GM23338 (cell line): ENCODE data around the gene RSPH4A. TPM values are rescaled to one million over a fixed set of nuclear protein-coding genes. Genes with fewer than 3 reads are reported as not detected.

ENCODE experiments used
- ATAC-seq: fragments of 200-7000 bp; cut with Tn5 transposase; 3 replicates; pipeline ENCODE4 v1.9.1; 2020
- DNase-seq: peaks from one replicate; pipeline ENCODE4 v3.0.0-alpha.2; 2015; ENCODE audit warnings: low spot score
- H2AFZ ChIP-seq: fragments of 200-600 bp; sonication (generic); 2 replicates; pipeline ENCODE4 v1.8.0; 2016; ENCODE audit warnings: antibody characterized with exemption, mild to moderate bottlenecking, moderate library complexity
- H3F3A ChIP-seq: fragments of 200-600 bp; sonication (generic); replicated peaks from 2 replicates; pipeline ENCODE4 v1.8.0; 2017; ENCODE audit warnings: antibody characterized with exemption, mixed run types, low read depth
- H3K27ac ChIP-seq: fragments of 200-600 bp; sonication (generic); 2 replicates; pipeline ENCODE4 v1.6.1; 2016; ENCODE audit warnings: low read depth
- H3K27me3 ChIP-seq: fragments of 200-600 bp; sonication (generic); 2 replicates; pipeline ENCODE4 v1.8.0; 2016; ENCODE audit warnings: mild to moderate bottlenecking, mixed run types, moderate library complexity; ENCODE audit not compliant: insufficient read depth
- H3K36me3 ChIP-seq: fragments of 200-600 bp; sonication (generic); 2 replicates; pipeline ENCODE4 v1.8.0; 2016; ENCODE audit warnings: mild to moderate bottlenecking; ENCODE audit not compliant: insufficient read depth
- H3K4me1 ChIP-seq: fragments of 200-600 bp; sonication (generic); 2 replicates; pipeline ENCODE4 v1.8.0; 2016; ENCODE audit warnings: mild to moderate bottlenecking, moderate library complexity; ENCODE audit not compliant: insufficient read depth
- H3K4me2 ChIP-seq: fragments of 200-600 bp; sonication (generic); 2 replicates; pipeline ENCODE4 v1.7.1; 2017; ENCODE audit warnings: mixed run types
- H3K4me3 ChIP-seq: fragments of 200-600 bp; sonication (generic); 2 replicates; pipeline ENCODE4 v1.6.1; 2016; ENCODE audit warnings: mixed run types
- H3K79me2 ChIP-seq: fragments of 200-600 bp; sonication (generic); replicated peaks from 2 replicates; pipeline ENCODE4 v1.8.0; 2017; ENCODE audit warnings: mild to moderate bottlenecking; ENCODE audit not compliant: insufficient read depth
- H3K9me2 ChIP-seq: fragments of 200-600 bp; sonication (generic); 2 replicates; pipeline ENCODE4 v1.8.0; 2017; ENCODE audit not compliant: insufficient read depth
- H4K20me1 ChIP-seq: fragments of 200-600 bp; sonication (generic); replicated peaks from 2 replicates; pipeline ENCODE4 v1.8.0; 2017; ENCODE audit warnings: mild to moderate bottlenecking; ENCODE audit not compliant: insufficient read depth
- H3K27ac Mint-ChIP-seq: 2 replicates; pipeline ENCODE4 v1.8.0; 2020; ENCODE audit warnings: inconsistent platforms, mild to moderate bottlenecking, moderate library complexity, mixed read lengths
- H3K27me3 Mint-ChIP-seq: 3 replicates; pipeline ENCODE4 v1.8.0; 2022; ENCODE audit warnings: low read depth, mild to moderate bottlenecking, moderate library complexity, mixed read lengths, inconsistent platforms; ENCODE audit not compliant: insufficient read depth, poor library complexity
- H3K36me3 Mint-ChIP-seq: 3 replicates; pipeline ENCODE4 v1.8.0; 2021; ENCODE audit warnings: low read depth, mild to moderate bottlenecking, inconsistent platforms, moderate library complexity, mixed read lengths
- H3K4me1 Mint-ChIP-seq: 3 replicates; pipeline ENCODE4 v1.8.0; 2020; ENCODE audit warnings: mild to moderate bottlenecking, inconsistent platforms, mixed read lengths
- H3K4me3 Mint-ChIP-seq: 3 replicates; pipeline ENCODE4 v1.8.0; 2021; ENCODE audit warnings: moderate library complexity, mild to moderate bottlenecking, inconsistent platforms, mixed read lengths
- H3K9me3 Mint-ChIP-seq: 3 replicates; pipeline ENCODE4 v1.8.0; 2020; ENCODE audit warnings: moderate library complexity, mild to moderate bottlenecking, inconsistent platforms, mixed read lengths
- ZNF331 ChIP-seq: fragments of 250-450 bp; sonication (Bioruptor Pico); IDR thresholded peaks from 2 replicates; pipeline ENCODE4 v1.5.0; 2020; ENCODE audit warnings: low read depth, mild to moderate bottlenecking, moderate library complexity
- polyA plus RNA-seq: library from polyadenylated mRNA; unstranded; fragments of >200 nt; fragmentation: Nextera tagmentation; extraction: Ambion mirVana; gene quantifications from 2 replicates; pipeline ENCODE4 v1.2.1, GENCODE V29; 2016
- total RNA-seq: library from RNA; depleted of rRNA; stranded (reverse); fragments of >200 nt; shearing (Covaris generic); gene quantifications from 2 replicates; pipeline ENCODE4 v1.2.3, GENCODE V29; 2014
- TF ChIP-seq, protein P1 (sequence below): IDR thresholded peaks from 2 replicates; pipeline ENCODE4 v1.6.1; 2016; ENCODE audit warnings: antibody characterized with exemption
- TF ChIP-seq, protein P2 (sequence below): fragments of 250-450 bp; sonication (Bioruptor Pico); IDR thresholded peaks from 2 replicates; pipeline ENCODE4 v1.5.0; 2020; ENCODE audit warnings: mild to moderate bottlenecking, moderate library complexity

Gene RSPH4A
- total and polyA plus RNA-seq, 2 experiments from 2014 or later: 0.52 to 1.0 TPM

DNA sequence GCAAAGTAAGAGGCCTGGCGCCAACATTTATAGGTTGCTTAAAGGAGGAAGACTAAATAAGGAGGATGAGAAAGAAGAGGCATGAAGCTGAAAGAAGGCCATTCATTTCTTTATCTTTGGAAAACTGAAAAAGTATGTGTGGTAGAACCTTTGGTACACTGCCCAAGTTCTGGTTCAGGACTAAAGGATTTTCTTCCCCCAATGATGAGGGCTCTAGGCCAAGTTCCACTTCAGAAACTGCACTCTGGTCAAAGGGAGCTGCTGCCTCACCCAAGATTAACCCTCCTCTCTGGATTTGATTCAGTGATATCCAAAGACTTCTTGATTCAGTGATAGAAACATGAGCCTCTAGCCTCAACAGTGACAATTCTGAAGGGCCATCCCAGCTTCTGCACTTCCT is 59.7 kb downstream of the RSPH4A start:
- H3K9me2 ChIP-seq: peaks cover 3% of the 10 kb centered on the region; the same call in 1 of the 2 replicates
- H3K9me3 Mint-ChIP-seq: no peaks in the 10 kb centered on the region
- DNase-seq: no peak
- H3K4me1 Mint-ChIP-seq: peaks cover 3% of the 10 kb centered on the region; the same call in 2 of the 3 replicates
- H3K36me3 ChIP-seq: no peaks in the 10 kb centered on the region
- no peaks in the 10 kb centered on the region; the same call in 1 of the 2 replicates for H3K4me1 ChIP-seq
- H2AFZ ChIP-seq: no peak overlapping the region
- H4K20me1 ChIP-seq: no peaks in the 10 kb centered on the region
- TF ChIP-seq, protein P1, sequence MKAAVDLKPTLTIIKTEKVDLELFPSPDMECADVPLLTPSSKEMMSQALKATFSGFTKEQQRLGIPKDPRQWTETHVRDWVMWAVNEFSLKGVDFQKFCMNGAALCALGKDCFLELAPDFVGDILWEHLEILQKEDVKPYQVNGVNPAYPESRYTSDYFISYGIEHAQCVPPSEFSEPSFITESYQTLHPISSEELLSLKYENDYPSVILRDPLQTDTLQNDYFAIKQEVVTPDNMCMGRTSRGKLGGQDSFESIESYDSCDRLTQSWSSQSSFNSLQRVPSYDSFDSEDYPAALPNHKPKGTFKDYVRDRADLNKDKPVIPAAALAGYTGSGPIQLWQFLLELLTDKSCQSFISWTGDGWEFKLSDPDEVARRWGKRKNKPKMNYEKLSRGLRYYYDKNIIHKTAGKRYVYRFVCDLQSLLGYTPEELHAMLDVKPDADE: no peak
- TF ChIP-seq, protein P2, sequence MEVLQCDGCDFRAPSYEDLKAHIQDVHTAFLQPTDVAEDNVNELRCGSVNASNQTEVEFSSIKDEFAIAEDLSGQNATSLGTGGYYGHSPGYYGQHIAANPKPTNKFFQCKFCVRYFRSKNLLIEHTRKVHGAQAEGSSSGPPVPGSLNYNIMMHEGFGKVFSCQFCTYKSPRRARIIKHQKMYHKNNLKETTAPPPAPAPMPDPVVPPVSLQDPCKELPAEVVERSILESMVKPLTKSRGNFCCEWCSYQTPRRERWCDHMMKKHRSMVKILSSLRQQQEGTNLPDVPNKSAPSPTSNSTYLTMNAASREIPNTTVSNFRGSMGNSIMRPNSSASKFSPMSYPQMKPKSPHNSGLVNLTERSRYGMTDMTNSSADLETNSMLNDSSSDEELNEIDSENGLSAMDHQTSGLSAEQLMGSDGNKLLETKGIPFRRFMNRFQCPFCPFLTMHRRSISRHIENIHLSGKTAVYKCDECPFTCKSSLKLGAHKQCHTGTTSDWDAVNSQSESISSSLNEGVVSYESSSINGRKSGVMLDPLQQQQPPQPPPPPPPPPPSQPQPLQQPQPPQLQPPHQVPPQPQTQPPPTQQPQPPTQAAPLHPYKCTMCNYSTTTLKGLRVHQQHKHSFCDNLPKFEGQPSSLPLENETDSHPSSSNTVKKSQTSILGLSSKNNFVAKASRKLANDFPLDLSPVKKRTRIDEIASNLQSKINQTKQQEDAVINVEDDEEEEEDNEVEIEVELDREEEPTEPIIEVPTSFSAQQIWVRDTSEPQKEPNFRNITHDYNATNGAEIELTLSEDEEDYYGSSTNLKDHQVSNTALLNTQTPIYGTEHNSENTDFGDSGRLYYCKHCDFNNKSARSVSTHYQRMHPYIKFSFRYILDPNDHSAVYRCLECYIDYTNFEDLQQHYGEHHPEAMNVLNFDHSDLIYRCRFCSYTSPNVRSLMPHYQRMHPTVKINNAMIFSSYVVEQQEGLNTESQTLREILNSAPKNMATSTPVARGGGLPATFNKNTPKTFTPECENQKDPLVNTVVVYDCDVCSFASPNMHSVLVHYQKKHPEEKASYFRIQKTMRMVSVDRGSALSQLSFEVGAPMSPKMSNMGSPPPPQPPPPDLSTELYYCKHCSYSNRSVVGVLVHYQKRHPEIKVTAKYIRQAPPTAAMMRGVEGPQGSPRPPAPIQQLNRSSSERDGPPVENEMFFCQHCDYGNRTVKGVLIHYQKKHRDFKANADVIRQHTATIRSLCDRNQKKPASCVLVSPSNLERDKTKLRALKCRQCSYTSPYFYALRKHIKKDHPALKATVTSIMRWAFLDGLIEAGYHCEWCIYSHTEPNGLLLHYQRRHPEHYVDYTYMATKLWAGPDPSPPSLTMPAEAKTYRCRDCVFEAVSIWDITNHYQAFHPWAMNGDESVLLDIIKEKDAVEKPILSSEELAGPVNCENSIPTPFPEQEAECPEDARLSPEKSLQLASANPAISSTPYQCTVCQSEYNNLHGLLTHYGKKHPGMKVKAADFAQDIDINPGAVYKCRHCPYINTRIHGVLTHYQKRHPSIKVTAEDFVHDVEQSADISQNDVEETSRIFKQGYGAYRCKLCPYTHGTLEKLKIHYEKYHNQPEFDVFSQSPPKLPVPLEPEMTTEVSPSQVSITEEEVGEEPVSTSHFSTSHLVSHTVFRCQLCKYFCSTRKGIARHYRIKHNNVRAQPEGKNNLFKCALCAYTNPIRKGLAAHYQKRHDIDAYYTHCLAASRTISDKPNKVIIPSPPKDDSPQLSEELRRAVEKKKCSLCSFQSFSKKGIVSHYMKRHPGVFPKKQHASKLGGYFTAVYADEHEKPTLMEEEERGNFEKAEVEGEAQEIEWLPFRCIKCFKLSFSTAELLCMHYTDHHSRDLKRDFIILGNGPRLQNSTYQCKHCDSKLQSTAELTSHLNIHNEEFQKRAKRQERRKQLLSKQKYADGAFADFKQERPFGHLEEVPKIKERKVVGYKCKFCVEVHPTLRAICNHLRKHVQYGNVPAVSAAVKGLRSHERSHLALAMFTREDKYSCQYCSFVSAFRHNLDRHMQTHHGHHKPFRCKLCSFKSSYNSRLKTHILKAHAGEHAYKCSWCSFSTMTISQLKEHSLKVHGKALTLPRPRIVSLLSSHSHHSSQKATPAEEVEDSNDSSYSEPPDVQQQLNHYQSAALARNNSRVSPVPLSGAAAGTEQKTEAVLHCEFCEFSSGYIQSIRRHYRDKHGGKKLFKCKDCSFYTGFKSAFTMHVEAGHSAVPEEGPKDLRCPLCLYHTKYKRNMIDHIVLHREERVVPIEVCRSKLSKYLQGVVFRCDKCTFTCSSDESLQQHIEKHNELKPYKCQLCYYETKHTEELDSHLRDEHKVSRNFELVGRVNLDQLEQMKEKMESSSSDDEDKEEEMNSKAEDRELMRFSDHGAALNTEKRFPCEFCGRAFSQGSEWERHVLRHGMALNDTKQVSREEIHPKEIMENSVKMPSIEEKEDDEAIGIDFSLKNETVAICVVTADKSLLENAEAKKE (CRISPR knock-in tag): no peak
- TF ChIP-seq ZNF331: no peak
- H3K4me3 ChIP-seq: no peak overlapping the region
- no peaks in the 10 kb centered on the region for H3K79me2 ChIP-seq
- H3K27ac ChIP-seq: no peak overlapping the region
- no peaks in the 10 kb centered on the region for H3K36me3 Mint-ChIP-seq
- no peak overlapping the region for H3K4me2 ChIP-seq
- H3F3A ChIP-seq: 0 out of 2 replicates have a peak, but pooled peaks cover 3% of the 10 kb centered on the region
- ATAC-seq: no peak
- no peaks in the 10 kb centered on the region for H3K27me3 ChIP-seq
- no peak overlapping the region for H3K27ac Mint-ChIP-seq
- no peak overlapping the region for H3K4me3 Mint-ChIP-seq
- H3K27me3 Mint-ChIP-seq: peaks cover 6% of the 10 kb centered on the region
